ENCODE results near the gene CADPS2.

Gene CADPS2

GRCh38 chr7:122457325-122457724 is 428.9 kb downstream of the CADPS2 start:
- H3K4me3 ChIP-seq (ENCODE audit: low read depth in 1 of 2, low read length in 2 of 2): no peak overlapping the region
- no peaks in the 10 kb centered on the region for H3K79me2 ChIP-seq (ENCODE audit: insufficient read depth, low read length)
- no peak for TF ChIP-seq EZH2 (IDR thresholded peaks at IDR 0.05; ENCODE audit: borderline replicate concordance, low read depth, low read length, severe bottlenecking)
- TF ChIP-seq, protein P1, sequence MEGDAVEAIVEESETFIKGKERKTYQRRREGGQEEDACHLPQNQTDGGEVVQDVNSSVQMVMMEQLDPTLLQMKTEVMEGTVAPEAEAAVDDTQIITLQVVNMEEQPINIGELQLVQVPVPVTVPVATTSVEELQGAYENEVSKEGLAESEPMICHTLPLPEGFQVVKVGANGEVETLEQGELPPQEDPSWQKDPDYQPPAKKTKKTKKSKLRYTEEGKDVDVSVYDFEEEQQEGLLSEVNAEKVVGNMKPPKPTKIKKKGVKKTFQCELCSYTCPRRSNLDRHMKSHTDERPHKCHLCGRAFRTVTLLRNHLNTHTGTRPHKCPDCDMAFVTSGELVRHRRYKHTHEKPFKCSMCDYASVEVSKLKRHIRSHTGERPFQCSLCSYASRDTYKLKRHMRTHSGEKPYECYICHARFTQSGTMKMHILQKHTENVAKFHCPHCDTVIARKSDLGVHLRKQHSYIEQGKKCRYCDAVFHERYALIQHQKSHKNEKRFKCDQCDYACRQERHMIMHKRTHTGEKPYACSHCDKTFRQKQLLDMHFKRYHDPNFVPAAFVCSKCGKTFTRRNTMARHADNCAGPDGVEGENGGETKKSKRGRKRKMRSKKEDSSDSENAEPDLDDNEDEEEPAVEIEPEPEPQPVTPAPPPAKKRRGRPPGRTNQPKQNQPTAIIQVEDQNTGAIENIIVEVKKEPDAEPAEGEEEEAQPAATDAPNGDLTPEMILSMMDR (IDR thresholded peaks at IDR 0.05; ENCODE audit: borderline replicate concordance, extremely low read depth, low read length, poor library complexity, severe bottlenecking): no peak
- H2AFZ ChIP-seq (ENCODE audit: low read depth, low read length): no peak overlapping the region
- no peaks in the 10 kb centered on the region for H4K20me1 ChIP-seq (ENCODE audit: insufficient read depth, low read length)
- no peaks in the 10 kb centered on the region for H3K9me3 ChIP-seq (ENCODE audit: insufficient read depth, low read length, severe bottlenecking)
- ATAC-seq (ENCODE audit: insufficient read depth, low read depth) (no peak), DNase-seq (no peak)
- no peak overlapping the region for H3K27ac ChIP-seq (ENCODE audit: low read length)
- no peaks in the 10 kb centered on the region for H3K27me3 ChIP-seq (ENCODE audit: insufficient read depth, low read length, poor library complexity)
- no peaks in the 10 kb centered on the region for H3K4me1 ChIP-seq (ENCODE audit: insufficient read depth, low read length)
- no peak overlapping the region for H3K9ac ChIP-seq (ENCODE audit: low read depth, low read length)
- no peak overlapping the region for H3K4me2 ChIP-seq (ENCODE audit: insufficient read depth, low read length)
- no peaks in the 10 kb centered on the region for H3K36me3 ChIP-seq (ENCODE audit: insufficient read depth, low read length)

DNA sequence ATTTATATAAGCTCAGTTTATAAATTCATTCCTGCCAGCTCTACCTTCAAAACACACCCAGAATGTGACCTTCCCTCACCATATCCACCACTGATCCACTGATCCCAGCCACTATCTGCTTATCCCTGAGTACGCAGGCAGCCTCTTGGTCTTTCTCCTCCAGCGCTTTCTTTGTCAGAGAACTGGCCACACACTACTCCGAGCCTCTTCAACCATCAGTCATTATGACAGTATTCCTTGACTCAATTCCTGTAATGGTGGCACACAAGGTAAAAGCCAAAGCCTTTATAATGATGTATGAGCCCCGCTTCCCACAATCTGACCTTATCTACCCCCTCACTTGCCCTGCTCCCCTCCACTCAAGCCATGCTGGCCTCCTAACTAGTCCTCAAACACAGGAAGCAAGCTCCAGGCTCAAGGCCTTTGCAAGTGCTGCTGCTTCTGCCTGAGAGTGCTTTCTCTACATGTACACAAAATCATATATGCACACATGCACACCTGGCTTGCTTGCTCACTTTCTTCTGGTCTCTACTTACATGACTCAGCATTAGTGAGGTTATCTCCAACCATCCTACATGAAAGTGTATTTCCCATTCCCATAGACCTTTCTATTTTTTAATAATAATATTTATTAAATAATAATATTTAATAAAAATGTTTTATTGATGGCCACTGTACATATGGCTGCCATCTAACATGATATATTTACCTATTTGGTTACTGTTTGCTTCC is 431.3 kb downstream of the CADPS2 start:
- Histone ChIP-seq H3K79me2 (ENCODE audit: insufficient read depth, low read length) (no peaks in the 10 kb centered on the region), H3K4me1 (ENCODE audit: insufficient read depth, low read length) (no peaks in the 10 kb centered on the region), H3K4me3 (ENCODE audit: low read depth in 1 of 2, low read length in 2 of 2) (no peak overlapping the region), H2AFZ (ENCODE audit: low read depth, low read length) (no peak overlapping the region), H3K27me3 (ENCODE audit: insufficient read depth, low read length, poor library complexity) (no peaks in the 10 kb centered on the region), H3K9ac (ENCODE audit: low read depth, low read length) (no peak overlapping the region), H3K4me2 (ENCODE audit: insufficient read depth, low read length) (no peak overlapping the region), H3K9me3 (ENCODE audit: insufficient read depth, low read length, severe bottlenecking) (no peaks in the 10 kb centered on the region), H4K20me1 (ENCODE audit: insufficient read depth, low read length) (no peaks in the 10 kb centered on the region), H3K36me3 (ENCODE audit: insufficient read depth, low read length) (no peaks in the 10 kb centered on the region), H3K27ac (ENCODE audit: low read length) (no peak overlapping the region)
- TF ChIP-seq, protein P1 (IDR thresholded peaks at IDR 0.05; ENCODE audit: borderline replicate concordance, extremely low read depth, low read length, poor library complexity, severe bottlenecking): no peak
- ATAC-seq (ENCODE audit: insufficient read depth, low read depth): no peak
- no peak for DNase-seq

DNA sequence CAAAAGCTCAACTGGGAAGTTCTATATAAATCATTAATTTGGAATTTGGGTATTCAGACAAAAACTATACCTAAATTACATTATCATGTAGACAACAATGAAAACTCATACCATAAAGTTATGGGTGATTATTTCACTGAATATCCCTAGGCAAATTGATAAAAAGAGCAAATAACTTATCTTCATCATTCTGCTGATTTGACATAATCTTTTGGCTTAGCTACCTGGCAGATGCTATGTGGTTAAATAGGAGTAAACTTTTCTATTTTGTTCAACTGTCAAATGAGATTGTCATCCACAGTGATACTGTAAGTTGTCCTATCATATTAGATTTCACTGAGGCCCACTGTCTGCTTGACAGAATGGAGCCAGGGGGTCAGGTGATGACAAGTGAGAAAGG is 432.8 kb downstream of the CADPS2 start:
- ATAC-seq (ENCODE audit: insufficient read depth, low read depth) (no peak), DNase-seq (no peak)
- Histone ChIP-seq H3K27me3 (ENCODE audit: insufficient read depth, low read length, poor library complexity) (no peaks in the 10 kb centered on the region), H3K4me1 (ENCODE audit: insufficient read depth, low read length) (no peaks in the 10 kb centered on the region), H2AFZ (ENCODE audit: low read depth, low read length) (no peak overlapping the region), H3K27ac (ENCODE audit: low read length) (no peak overlapping the region), H3K36me3 (ENCODE audit: insufficient read depth, low read length) (no peaks in the 10 kb centered on the region), H4K20me1 (ENCODE audit: insufficient read depth, low read length) (no peaks in the 10 kb centered on the region), H3K4me3 (ENCODE audit: low read depth in 1 of 2, low read length in 2 of 2) (no peak overlapping the region), H3K79me2 (ENCODE audit: insufficient read depth, low read length) (no peaks in the 10 kb centered on the region), H3K9ac (ENCODE audit: low read depth, low read length) (no peak overlapping the region), H3K9me3 (ENCODE audit: insufficient read depth, low read length, severe bottlenecking) (no peaks in the 10 kb centered on the region), H3K4me2 (ENCODE audit: insufficient read depth, low read length) (no peak overlapping the region)
- TF ChIP-seq, protein P1 (IDR thresholded peaks at IDR 0.05; ENCODE audit: borderline replicate concordance, extremely low read depth, low read length, poor library complexity, severe bottlenecking): no peak
- no peak for TF ChIP-seq EZH2 (IDR thresholded peaks at IDR 0.05; ENCODE audit: borderline replicate concordance, low read depth, low read length, severe bottlenecking)
